HG03135 (cell line): ENCODE results near the gene MRPS35.

ENCODE experiments used
- ATAC-seq: cut with Tn5 transposase; IDR thresholded peaks from one replicate; pipeline ENCODE4 v1.9.1; 2021; ENCODE audit warnings: mild to moderate bottlenecking, moderate library complexity; ENCODE audit not compliant: unreplicated experiment

MRPS35 gene

GRCh38 chr12:27771481-27772327 lies 61.1 kb downstream of the MRPS35 start:
- ATAC-seq = no peak

- ATAC-seq = no peak
Observed at GRCh38 chr12:27772328-27773049, 61.9 kb downstream of the MRPS35 start.

- no peak for ATAC-seq
Observed at GRCh38 chr12:27777141-27777540, 66.5 kb downstream of the MRPS35 start.

- ATAC-seq = no peak
Observed at GRCh38 chr12:27778206-27778605, 67.6 kb downstream of the MRPS35 start.

GRCh38 chr12:27779416-27779919 lies 68.8 kb downstream of the MRPS35 start:
- peak; percentile 10 for ATAC-seq

- peak; percentile 81 for ATAC-seq
Observed at GRCh38 chr12:27779920-27780611, 69.4 kb downstream of the MRPS35 start, which contains the start of the genes KLHL42 and MANSC4. TSS of gene KLHL42 (plus strand) at chr12:27780233. CDS start at chr12:27780331, 98 bp downstream. TSS of gene MANSC4 (minus strand) at chr12:27780236. CDS start at chr12:27771276, 8,960 bp downstream.

GRCh38 chr12:27780612-27781408 lies 70.2 kb downstream of the MRPS35 start:
- ATAC-seq = peak; percentile 36

- ATAC-seq = no peak
Observed at GRCh38 chr12:27781680-27782079, 71.0 kb downstream of the MRPS35 start.

GRCh38 chr12:27782481-27782880 lies 71.8 kb downstream of the MRPS35 start:
- ATAC-seq = no peak

- ATAC-seq = no peak
Observed at GRCh38 chr12:27785882-27786570, 75.4 kb downstream of the MRPS35 start.

GRCh38 chr12:27787559-27787958 lies 76.9 kb downstream of the MRPS35 start:
- no peak for ATAC-seq

- no peak for ATAC-seq
Observed at GRCh38 chr12:27790179-27790578, 79.5 kb downstream of the MRPS35 start.

GRCh38 chr12:27794818-27795584 lies 84.4 kb downstream of the MRPS35 start:
- no peak for ATAC-seq

- ATAC-seq = no peak
Observed at GRCh38 chr12:27796128-27796527, 85.5 kb downstream of the MRPS35 start.

- ATAC-seq = no peak
Observed at GRCh38 chr12:27797301-27798025, 86.8 kb downstream of the MRPS35 start.

- ATAC-seq = no peak
Observed at GRCh38 chr12:27800819-27801218, 90.2 kb downstream of the MRPS35 start.

- ATAC-seq = no peak
Observed at GRCh38 chr12:27801630-27802029, 91.0 kb downstream of the MRPS35 start.

GRCh38 chr12:27802511-27802910 lies 91.9 kb downstream of the MRPS35 start:
- no peak for ATAC-seq
